GM13977 (cell line): ENCODE data around the gene SBSN.
A peak's percentile ranks its signal among the peaks of the same experiment; 100 is the strongest.

Experiments used
- DNase-seq: peaks from one replicate; pipeline ENCODE4 v3.0.0; 2012; ENCODE audit warnings: low spot score
- CTCF ChIP-seq: IDR thresholded peaks from 2 replicates; pipeline ENCODE4 v1.5.1; 2012; ENCODE audit warnings: mild to moderate bottlenecking, control low read depth; ENCODE audit not compliant: insufficient read depth; ENCODE audit errors: extremely low read depth, missing control alignments
- in situ Hi-C: fragments of 300-500 bp; cut with MboI; formaldehyde crosslinking; loops from one replicate; pipeline ENCODE4 v1.12.0; 2022; ENCODE audit warnings: low sequenced_read_pairs, low pct_unique_long_range_greater_than_20kb, mixed read lengths, inconsistent platforms; ENCODE audit not compliant: unreplicated experiment

The SBSN gene

GRCh38 chr19:35555301-35556005 lies 27.3 kb upstream of the SBSN start:
- in situ Hi-C loops = no loop called here
- peak; percentile 60 for DNase-seq
- peak; percentile 23 for TF ChIP-seq CTCF

- in situ Hi-C loops = no loop called here
- no peak for DNase-seq
- no peak for TF ChIP-seq CTCF
Observed at GRCh38 chr19:35554076-35554475, 26.0 kb upstream of the SBSN start.

DNA sequence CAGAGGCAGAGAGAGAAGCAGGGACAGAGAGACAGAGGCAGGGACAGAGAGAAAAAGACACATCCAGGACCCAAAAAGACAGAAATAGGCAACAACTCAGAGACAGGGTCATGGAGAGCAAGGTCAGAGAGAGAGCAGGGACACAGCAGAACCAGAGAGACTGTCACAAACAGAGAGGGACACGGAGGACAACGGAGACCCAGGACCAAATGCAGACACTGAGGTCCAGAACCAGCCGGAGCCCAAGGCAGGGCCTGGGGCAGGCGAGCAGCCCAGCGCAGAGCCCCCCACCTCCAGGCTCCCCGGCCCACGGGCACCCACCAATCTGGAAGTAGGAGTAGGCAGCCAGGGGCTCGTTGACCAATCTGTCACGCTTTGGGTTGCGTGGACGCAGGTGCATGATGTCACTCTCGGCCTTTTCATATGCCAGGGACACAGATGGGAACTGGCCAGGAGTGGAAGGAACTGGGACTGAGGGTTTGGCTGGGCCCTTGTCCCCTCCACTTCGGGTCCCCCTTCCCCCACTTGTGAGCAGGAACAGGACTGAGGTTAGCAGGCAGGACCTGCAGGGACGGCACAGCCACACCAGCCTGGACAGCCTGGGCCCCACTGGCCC lies 25.4 kb upstream of the SBSN start:
- no peak for DNase-seq
- in situ Hi-C loops = no loop called here
- TF ChIP-seq CTCF = no peak

- in situ Hi-C loops = no loop called here
- DNase-seq = no peak
- TF ChIP-seq CTCF = no peak
Observed at GRCh38 chr19:35552534-35553384, 24.6 kb upstream of the SBSN start.

DNA sequence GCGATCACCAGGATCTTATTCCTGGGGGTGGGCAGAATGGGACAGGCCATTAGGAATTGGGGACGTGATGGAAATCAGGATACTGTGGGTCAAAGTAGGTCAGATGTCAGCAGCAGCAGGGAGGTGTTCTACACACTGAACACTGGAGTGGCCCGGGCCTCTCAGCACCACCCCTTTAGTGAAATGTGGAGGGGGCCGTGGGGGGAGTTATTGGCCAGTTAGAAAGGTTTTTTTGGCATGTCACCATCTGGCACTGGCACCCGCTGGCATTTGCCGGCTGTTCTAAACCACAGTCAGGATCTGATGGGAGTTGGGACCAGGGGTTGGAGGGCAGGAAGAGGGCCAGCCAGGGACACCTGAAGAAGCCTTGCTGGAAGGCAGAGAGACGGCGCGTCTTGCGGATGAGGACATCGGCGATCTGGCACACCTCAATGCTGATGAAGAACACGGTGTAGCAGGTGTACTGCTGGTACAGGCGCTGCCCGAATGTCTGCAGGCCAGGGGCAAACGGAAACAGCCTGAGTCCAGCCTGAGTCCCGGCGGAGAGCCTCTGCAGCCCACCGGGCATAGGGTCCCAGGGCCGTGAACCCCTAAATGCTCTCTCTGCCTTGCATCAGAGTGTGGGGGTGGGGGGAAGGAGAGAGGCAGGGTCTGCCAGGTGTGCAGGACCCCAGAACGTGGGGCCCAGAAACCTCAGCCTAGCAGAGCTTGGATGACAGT lies 23.1 kb upstream of the SBSN start:
- in situ Hi-C loops = no loop called here
- no peak for DNase-seq
- no peak for TF ChIP-seq CTCF

- in situ Hi-C loops = no loop called here
- no peak for TF ChIP-seq CTCF
- no peak for DNase-seq
Observed at GRCh38 chr19:35549879-35550523, 21.9 kb upstream of the SBSN start.
